OCI-LY1 (cell line): Measurements from ENCODE around the gene CATSPER4.

Experiments used
- H2AFZ ChIP-seq: fragments of 200-600 bp; sonication (generic), shearing (Covaris generic); 2 replicates; pipeline ENCODE4 v1.6.0; 2014; ENCODE audit warnings: antibody characterized with exemption, mild to moderate bottlenecking, low read length
- H3F3A ChIP-seq: fragments of 200-600 bp; sonication (generic), shearing (Covaris generic); 2 replicates; pipeline ENCODE4 v1.6.0; 2014; ENCODE audit warnings: mild to moderate bottlenecking, antibody characterized with exemption, low read length, moderate library complexity; ENCODE audit not compliant: insufficient read depth
- H3K27ac ChIP-seq: fragments of 200-600 bp; sonication (generic); 2 replicates; pipeline ENCODE4 v1.5.1; 2014; ENCODE audit warnings: low read length, mixed run types, mild to moderate bottlenecking, low read depth; ENCODE audit not compliant: poor library complexity, severe bottlenecking
- H3K27me3 ChIP-seq: fragments of 200-600 bp; sonication (generic); 2 replicates; pipeline ENCODE4 v1.6.0; 2014; ENCODE audit warnings: antibody characterized with exemption, mild to moderate bottlenecking, low read length, moderate library complexity; ENCODE audit not compliant: insufficient read depth
- H3K36me3 ChIP-seq: fragments of 200-600 bp; sonication (generic); 2 replicates; pipeline ENCODE4 v1.6.1; 2014; ENCODE audit warnings: mild to moderate bottlenecking, antibody characterized with exemption, low read length, moderate library complexity, mixed read lengths; ENCODE audit not compliant: insufficient read depth
- H3K4me1 ChIP-seq: fragments of 200-600 bp; sonication (generic); 2 replicates; pipeline ENCODE4 v1.5.1; 2014; ENCODE audit warnings: mild to moderate bottlenecking, low read length, moderate library complexity; ENCODE audit not compliant: insufficient read depth, severe bottlenecking
- H3K4me2 ChIP-seq: fragments of 200-600 bp; sonication (generic), shearing (Covaris generic); 2 replicates; pipeline ENCODE4 v1.6.1; 2014; ENCODE audit warnings: low read length
- H3K4me3 ChIP-seq: fragments of 200-600 bp; sonication (generic); 2 replicates; pipeline ENCODE4 v1.5.1; 2014; ENCODE audit warnings: low read length, low read depth, mild to moderate bottlenecking, mixed read lengths; ENCODE audit not compliant: poor library complexity, severe bottlenecking
- H3K79me2 ChIP-seq: fragments of 200-600 bp; shearing (Covaris generic); 2 replicates; pipeline ENCODE4 v1.6.1; 2016; ENCODE audit warnings: mixed run types, low read length, mixed read lengths; ENCODE audit not compliant: insufficient read depth
- H3K9ac ChIP-seq: fragments of 200-600 bp; sonication (generic), shearing (Covaris generic); 2 replicates; pipeline ENCODE4 v1.6.1; 2014; ENCODE audit warnings: mild to moderate bottlenecking, low read length, mixed read lengths
- H3K9me2 ChIP-seq: fragments of 200-600 bp; sonication (generic), shearing (Covaris generic); 2 replicates; pipeline ENCODE4 v1.6.1; 2014; ENCODE audit warnings: low read depth, mild to moderate bottlenecking, low read length, mixed read lengths
- H3K9me3 ChIP-seq: fragments of 200-600 bp; shearing (Covaris generic); 2 replicates; pipeline ENCODE4 v1.6.1; 2014; ENCODE audit warnings: low read length, mixed read lengths
- H4K20me1 ChIP-seq: fragments of 200-600 bp; sonication (generic), shearing (Covaris generic); 2 replicates; pipeline ENCODE4 v1.6.0; 2016; ENCODE audit warnings: mild to moderate bottlenecking, low read length; ENCODE audit not compliant: insufficient read depth
- EZH2 ChIP-seq: fragments of 200-600 bp; sonication (generic), shearing (Covaris generic); IDR thresholded peaks from 2 replicates; pipeline ENCODE4 v1.8.0; 2017; ENCODE audit warnings: borderline replicate concordance, mixed run types, mild to moderate bottlenecking, antibody characterized with exemption, low read length, moderate library complexity, mixed read lengths
- TF ChIP-seq, protein P1 (sequence below): fragments of 200-600 bp; sonication (generic), shearing (Covaris generic); IDR thresholded peaks from 2 replicates; pipeline ENCODE4 v1.5.1; 2017; ENCODE audit warnings: mild to moderate bottlenecking, antibody characterized with exemption, low read length, moderate library complexity, mixed read lengths

Gene CATSPER4

DNA sequence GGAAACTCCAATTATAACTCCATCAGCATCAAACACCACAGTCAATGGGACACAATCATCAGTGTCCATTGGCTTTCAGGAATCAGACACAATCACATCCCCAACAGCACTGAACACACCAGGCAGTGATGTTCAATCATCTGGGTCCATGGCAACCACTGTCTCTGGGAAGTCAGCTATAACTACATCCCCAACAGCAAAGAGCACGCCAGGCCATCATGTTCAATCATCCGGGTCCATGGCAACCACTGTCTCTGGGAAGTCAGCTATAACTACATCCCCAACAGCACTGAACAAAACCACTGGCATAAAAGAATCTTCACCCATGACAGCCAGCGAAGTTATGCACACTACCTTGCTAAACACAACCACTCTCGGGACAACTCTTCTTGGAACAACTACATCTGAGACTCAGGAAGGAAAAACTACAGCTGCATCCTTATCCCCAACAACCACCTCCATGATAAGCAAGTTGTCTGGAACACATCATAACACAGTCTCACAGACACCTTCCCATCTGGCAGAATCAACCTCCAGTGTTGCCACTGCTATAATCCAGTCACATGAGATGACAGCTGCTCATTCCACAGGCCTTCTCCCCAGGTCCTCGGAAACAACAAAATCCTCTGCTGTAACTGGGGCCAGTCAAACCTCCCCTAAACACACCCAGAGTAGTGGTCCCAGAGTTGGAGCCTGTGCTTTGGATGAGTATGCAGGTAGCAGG is 19.9 kb downstream of the CATSPER4 start:
- TF ChIP-seq EZH2: no peak
- TF ChIP-seq, protein P1, sequence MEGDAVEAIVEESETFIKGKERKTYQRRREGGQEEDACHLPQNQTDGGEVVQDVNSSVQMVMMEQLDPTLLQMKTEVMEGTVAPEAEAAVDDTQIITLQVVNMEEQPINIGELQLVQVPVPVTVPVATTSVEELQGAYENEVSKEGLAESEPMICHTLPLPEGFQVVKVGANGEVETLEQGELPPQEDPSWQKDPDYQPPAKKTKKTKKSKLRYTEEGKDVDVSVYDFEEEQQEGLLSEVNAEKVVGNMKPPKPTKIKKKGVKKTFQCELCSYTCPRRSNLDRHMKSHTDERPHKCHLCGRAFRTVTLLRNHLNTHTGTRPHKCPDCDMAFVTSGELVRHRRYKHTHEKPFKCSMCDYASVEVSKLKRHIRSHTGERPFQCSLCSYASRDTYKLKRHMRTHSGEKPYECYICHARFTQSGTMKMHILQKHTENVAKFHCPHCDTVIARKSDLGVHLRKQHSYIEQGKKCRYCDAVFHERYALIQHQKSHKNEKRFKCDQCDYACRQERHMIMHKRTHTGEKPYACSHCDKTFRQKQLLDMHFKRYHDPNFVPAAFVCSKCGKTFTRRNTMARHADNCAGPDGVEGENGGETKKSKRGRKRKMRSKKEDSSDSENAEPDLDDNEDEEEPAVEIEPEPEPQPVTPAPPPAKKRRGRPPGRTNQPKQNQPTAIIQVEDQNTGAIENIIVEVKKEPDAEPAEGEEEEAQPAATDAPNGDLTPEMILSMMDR: no peak

DNA sequence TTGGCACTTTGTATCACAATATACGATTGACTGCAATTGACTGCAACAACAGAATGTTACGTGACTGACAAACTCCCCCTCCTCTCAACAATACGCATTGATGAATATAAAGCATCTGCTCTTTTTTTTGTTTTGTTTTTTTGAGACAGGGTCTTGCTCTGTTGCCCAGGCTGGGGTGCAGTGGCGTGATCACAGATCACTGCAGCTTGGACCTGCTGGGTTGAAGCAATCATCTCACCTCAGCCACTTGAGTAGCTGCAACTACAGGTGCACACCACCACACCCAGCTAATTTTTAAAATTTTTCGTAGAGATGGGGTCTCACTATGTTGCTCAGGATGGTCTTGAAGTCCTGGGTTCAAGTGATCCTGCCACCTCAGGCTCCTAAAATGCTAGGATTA is 22.3 kb downstream of the CATSPER4 start:
- Histone ChIP-seq H3F3A (no peaks in the 10 kb centered on the region), H3K27ac (no peak overlapping the region), H4K20me1 (no peaks in the 10 kb centered on the region), H3K9me3 (no peaks in the 10 kb centered on the region), H3K79me2 (no peaks in the 10 kb centered on the region), H3K9ac (no peak overlapping the region), H3K4me3 (no peak overlapping the region), H2AFZ (no peak overlapping the region), H3K9me2 (no peaks in the 10 kb centered on the region), H3K4me1 (no peaks in the 10 kb centered on the region), H3K36me3 (no peaks in the 10 kb centered on the region), H3K4me2 (no peak overlapping the region), H3K27me3 (no peaks in the 10 kb centered on the region)
- TF ChIP-seq, protein P1: no peak
- no peak for TF ChIP-seq EZH2

More for the DNA sequence above, 19.9 kb downstream of the CATSPER4 start:
- Histone ChIP-seq H3K9ac (no peak overlapping the region), H3K27ac (no peak overlapping the region), H3K4me2 (no peak overlapping the region), H3K9me2 (no peaks in the 10 kb centered on the region), H3K4me3 (no peak overlapping the region), H3K27me3 (no peaks in the 10 kb centered on the region), H2AFZ (no peak overlapping the region), H3F3A (no peaks in the 10 kb centered on the region), H3K9me3 (no peaks in the 10 kb centered on the region), H4K20me1 (no peaks in the 10 kb centered on the region), H3K79me2 (no peaks in the 10 kb centered on the region), H3K4me1 (no peaks in the 10 kb centered on the region), H3K36me3 (no peaks in the 10 kb centered on the region)

DNA sequence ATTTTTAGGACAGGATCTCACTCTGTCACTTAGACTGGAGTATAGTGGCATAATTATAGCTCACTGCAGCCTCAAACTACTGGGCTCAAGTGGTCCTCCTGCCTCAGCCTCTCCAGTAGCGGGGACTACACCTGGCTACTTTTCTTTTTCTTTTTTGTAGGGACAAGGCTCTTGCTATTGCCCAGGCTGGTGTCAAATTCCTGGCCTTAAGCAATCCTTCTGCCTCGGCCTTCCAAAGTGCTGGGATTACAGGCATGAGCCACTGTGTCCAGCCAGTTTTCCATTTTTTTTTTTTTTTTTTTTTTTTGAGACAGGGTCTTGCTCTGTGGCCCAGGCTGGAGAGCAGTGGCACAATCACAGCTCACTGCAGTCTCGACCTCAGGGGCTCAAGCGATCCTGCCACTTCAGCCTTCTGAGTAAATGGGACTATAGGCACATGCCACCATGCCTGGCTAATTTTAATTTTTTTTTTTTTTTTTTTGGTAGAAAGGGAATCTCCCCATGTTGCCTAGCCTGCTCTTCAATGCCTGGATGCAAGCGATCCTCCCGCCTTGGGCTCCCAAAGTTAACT is 23.0 kb downstream of the CATSPER4 start:
- no peak overlapping the region for H3K4me3 ChIP-seq
- H3K27ac ChIP-seq: no peak overlapping the region
- no peaks in the 10 kb centered on the region for H3K9me2 ChIP-seq
- H3K4me1 ChIP-seq: no peaks in the 10 kb centered on the region
- H3K9me3 ChIP-seq: no peaks in the 10 kb centered on the region
- H2AFZ ChIP-seq: no peak overlapping the region
- no peaks in the 10 kb centered on the region for H3K36me3 ChIP-seq
- H3K9ac ChIP-seq: no peak overlapping the region
- no peaks in the 10 kb centered on the region for H4K20me1 ChIP-seq
- no peaks in the 10 kb centered on the region for H3K79me2 ChIP-seq
- no peaks in the 10 kb centered on the region for H3F3A ChIP-seq
- no peak overlapping the region for H3K4me2 ChIP-seq
- TF ChIP-seq, protein P1: no peak
- H3K27me3 ChIP-seq: no peaks in the 10 kb centered on the region
